Left renal cortex interstitium (tissue), 4 donors: Measurements from ENCODE around the gene SEC24C. TPM values are rescaled to one million over a fixed set of nuclear protein-coding genes. Genes with fewer than 3 reads are reported as not detected.
"Not testable (repeated sequence)": the region's sequence is repeated elsewhere in the genome, so short reads cannot be mapped to it uniquely, and the experiment has no call there.

ENCODE experiments used
- DNase-seq, 4 donors: peaks; one replicate each; pipeline ENCODE4 v3.0.0-alpha.2; 2013; ENCODE audit warnings: low read depth in 4 of 4, low spot score in 2 of 4, missing footprints in 1 of 4
- polyA plus RNA-seq, 4 donors: library from polyadenylated mRNA; unstranded; fragments of 120-200 nt; gene quantifications; one replicate each; pipeline ENCODE4 v1.2.1, GENCODE V29; 2013; ENCODE audit not compliant: insufficient read length in 4 of 4

The SEC24C gene, protein sequence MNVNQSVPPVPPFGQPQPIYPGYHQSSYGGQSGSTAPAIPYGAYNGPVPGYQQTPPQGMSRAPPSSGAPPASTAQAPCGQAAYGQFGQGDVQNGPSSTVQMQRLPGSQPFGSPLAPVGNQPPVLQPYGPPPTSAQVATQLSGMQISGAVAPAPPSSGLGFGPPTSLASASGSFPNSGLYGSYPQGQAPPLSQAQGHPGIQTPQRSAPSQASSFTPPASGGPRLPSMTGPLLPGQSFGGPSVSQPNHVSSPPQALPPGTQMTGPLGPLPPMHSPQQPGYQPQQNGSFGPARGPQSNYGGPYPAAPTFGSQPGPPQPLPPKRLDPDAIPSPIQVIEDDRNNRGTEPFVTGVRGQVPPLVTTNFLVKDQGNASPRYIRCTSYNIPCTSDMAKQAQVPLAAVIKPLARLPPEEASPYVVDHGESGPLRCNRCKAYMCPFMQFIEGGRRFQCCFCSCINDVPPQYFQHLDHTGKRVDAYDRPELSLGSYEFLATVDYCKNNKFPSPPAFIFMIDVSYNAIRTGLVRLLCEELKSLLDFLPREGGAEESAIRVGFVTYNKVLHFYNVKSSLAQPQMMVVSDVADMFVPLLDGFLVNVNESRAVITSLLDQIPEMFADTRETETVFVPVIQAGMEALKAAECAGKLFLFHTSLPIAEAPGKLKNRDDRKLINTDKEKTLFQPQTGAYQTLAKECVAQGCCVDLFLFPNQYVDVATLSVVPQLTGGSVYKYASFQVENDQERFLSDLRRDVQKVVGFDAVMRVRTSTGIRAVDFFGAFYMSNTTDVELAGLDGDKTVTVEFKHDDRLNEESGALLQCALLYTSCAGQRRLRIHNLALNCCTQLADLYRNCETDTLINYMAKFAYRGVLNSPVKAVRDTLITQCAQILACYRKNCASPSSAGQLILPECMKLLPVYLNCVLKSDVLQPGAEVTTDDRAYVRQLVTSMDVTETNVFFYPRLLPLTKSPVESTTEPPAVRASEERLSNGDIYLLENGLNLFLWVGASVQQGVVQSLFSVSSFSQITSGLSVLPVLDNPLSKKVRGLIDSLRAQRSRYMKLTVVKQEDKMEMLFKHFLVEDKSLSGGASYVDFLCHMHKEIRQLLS
- 10 to 100 TPM; 62.9 to 74.1 (median 66.2) TPM for polyA plus RNA-seq

DNA sequence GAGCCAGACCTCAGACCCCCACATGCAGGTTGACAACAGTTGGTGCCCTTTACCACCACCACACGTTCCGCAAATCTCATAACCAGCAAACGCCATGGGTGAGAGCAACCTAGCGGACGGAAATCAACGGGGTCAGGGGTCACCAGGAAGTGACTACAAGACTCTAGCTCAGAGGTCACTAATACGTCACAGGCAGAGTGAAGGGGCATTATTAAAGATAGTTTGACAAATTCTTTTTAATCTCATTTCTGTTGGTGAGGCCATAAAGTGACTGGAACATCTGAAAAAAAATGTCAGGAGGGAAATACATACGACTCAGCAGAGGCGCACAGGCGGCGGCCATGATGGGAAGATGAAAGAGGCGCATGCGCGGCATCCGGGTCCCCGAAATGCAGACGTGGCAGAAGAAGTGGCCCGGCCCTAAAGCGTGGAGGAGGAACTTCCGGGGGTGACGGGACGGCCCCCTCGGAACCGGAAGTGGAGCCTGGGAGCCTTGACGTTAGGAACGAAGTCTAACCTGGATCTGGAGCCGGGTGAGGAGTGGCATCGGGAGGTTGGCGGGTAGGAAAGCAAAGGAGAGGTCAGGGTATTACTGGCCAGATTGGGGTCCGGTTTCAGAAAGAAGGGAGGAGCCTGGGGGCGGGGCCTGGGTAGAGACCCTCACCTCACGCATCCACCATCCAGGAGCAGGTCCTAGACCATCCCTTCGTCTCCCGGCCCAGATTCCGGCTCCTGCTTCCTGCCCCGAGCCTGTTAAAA, at the start of gene SEC24C:
Gene SEC24C, plus strand, starts transcription at position 468 of the 759 bp plus-strand sequence. CDS start 2,461 bp downstream, outside the sequence.
- DNase-seq: peak; percentile 95 to 97 (median 96)

DNA sequence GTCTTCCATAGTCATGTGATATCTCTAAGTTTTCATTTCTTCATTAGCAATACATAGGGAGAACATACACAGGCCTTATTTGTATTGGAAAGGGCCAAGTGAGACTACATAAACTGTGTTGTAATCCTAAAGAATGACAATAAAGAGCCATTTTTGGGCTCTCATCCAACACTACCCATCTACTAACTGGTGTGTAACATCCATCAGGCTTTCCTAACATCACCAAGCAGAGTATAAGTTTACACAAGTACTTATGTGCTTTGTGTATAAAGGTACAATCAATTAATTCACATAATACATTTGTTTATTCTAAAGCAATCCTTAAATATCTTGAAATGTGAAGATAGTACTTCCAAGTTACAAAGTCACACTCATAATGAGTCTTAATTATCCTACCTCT, 48.9 kb upstream of the SEC24C start:
- DNase-seq: not testable (repeated sequence)

DNA sequence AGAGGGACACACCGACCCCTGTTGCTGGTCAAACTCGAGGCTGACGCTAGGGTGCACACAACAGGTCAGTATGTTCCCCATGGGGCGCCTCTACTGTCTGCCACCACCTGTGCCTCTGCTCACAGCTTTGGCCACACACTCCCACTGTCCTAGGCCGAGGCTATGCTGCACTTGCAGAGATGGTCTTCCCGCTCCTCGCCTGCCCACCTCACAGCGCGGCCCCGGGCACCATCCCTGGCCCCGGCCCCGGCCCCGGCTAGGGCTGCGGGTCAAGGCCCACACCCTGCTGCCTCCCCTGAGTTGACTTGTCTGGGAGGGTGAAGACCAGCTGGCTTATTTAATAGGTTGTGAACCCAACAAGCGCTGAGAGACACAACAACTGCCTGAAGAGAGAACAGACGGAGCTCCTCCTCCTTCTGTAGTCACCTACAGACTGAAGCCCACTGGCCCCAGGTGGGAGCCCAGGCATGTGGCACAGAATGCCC, 46.5 kb upstream of the SEC24C start, which contains the start of gene AGAP5:
Gene AGAP5, minus strand, starts transcription at position 435 of the 485 bp plus-strand sequence. Its CDS starts 354 bp downstream, at position 81.
- not testable (repeated sequence) for DNase-seq

DNA sequence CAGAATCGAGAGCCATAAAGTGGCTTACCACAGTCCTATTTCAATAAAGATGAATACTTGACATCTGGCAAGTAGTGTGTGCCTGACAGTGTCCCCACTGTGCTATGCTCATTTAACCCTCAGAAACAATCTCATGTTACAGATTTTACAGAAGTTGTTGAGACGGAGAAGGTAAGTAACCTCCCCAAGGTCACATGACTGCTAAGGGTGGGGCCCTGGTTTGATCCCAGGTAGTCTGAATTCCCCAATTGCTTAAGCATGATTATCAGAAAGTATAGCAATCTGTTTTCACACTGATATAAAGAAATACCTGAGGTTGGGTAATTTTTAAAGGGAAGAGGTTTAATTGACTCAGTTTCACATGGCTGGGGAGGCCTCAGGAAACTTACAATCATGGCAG, 45.4 kb upstream of the SEC24C start:
- DNase-seq: not testable (repeated sequence)

DNA sequence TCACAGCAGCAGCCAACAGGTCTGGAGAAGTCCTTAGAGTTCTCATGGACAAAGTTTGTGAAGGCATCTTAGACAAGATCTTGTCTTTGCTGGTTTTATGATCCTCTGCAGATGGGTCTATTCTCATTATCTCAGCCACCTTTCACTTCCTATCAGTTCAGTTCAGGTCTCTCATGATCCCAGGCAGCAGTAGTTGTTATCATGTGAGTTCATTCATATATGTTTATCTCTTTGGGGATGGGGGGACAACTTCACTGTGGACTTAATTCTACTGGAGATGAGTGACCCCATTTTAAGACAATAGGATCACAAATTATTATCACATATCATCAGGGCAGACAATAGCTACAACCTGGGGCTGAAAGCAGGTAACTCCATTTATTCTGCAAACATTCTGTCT, 40.2 kb upstream of the SEC24C start:
- not testable (repeated sequence) for DNase-seq

DNA sequence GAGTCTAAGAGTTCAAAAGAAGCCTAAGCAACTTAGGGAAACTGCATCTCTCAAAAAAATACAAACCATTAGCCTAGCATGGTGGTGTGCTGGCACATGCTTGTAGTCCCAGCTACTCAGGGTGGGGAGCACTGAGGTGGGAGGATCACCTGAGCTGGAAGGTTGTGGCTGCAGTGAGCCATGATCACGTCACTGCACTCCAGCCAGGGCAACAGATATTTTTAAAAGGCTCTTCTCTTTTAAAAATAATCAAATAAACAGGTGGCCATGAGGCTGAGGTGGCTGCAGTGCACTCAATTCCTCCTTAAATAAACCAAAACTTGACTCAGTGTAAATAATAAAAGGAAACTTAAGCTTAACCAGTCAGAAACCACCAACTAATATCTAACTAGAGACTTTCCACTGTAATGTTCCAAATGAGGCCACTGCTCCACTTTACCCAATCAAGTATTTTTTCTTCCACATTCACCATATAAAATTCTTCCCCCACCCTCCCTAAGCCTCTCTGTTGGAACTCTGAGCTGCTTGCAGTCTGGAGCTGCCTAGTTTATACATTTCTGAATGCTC, 38.6 kb upstream of the SEC24C start:
- DNase-seq: not testable (repeated sequence)

DNA sequence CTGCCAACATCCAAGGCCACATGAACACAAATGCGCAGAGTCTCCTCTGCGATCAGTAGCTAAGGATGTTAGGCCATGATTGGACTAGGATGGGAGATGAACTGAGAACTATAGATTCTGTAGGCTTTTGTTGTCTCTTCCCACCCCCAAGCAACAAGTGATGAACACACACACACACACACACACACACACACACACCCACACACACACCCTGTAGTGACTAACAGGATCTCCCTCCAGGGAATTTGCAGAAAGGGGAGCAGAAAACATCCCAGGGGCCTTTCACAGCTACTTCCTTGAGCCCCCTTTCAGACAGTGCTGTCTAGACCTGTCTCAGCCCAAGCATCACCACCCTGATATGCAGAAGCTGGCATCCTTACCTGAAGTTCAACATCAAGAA, 37.7 kb upstream of the SEC24C start:
- DNase-seq: not testable (repeated sequence)

DNA sequence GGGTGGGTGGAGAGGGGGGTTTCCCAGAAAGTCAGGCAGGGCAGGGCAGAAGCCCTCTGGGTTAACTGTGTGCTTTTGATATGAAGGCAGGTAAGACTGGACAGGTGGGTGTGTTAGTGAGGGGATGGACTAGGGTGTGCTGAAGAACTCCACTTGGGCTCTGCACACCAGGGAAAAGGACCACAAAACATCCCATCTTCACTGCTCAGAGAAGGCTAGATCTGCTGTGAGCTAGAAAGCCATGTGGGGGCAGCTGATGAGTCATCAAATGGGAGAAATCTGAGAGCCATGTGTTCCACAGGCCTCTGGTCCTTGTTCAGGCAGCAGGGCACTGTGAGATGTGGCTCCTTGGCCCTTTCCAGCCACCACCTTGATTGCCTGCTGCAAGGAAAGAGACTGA, 36.5 kb upstream of the SEC24C start:
- not testable (repeated sequence) for DNase-seq

DNA sequence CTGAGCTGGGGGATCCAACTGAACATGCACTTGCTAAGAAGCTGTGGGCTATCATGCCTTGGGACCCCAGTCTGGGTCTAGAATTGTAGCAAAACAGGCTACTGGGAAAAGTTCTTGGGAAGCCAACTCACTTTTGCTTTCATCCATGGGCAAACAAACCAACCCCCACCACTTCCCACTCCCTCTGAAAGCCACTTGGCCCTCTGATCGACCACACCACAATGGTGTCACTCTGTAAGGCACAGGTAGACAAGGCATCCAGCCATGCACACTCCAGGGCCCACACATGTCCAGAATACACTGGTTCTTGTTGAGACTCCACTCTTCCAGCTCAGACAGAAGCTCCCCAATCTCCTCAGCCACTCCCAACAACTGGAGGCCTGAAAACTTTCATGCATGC, 36.0 kb upstream of the SEC24C start:
- DNase-seq: not testable (repeated sequence)

DNA sequence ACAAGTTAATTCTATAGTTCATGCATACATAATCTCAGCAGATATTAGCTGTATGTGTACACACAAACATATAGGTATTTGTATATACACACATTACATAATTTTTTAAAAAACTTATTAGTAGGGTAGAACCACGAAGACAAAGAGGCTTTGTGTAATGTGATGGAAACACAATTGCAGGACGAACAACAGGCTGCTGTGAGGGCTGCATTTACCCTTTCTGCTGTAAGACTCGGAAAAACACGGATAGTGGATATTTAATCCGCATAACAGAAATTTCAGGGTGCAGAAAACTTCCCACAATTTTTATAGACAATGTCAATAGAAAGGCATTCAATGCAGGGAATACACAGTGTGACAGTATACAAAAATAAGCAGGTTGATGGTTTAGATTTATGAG, 32.5 kb upstream of the SEC24C start:
- DNase-seq: not testable (repeated sequence)

DNA sequence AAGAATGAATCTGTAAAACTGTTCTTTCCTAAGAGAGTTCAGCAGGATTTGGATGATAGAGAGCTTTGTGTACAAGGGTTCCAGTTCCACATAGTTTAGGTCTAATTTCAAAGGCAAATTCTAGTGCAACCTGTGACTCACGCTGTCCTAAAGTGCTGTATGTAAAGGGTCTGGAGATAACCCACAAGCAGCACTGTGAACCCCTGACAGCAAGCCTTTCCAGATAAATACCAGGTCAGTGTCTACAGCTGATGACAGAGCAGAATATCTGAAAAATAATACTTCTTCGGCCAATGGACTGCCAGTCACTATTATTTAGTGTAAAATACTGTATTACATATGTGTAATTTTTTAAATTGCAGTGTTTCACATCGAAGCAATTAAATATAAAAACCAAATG, 30.3 kb upstream of the SEC24C start:
- DNase-seq: not testable (repeated sequence)

DNA sequence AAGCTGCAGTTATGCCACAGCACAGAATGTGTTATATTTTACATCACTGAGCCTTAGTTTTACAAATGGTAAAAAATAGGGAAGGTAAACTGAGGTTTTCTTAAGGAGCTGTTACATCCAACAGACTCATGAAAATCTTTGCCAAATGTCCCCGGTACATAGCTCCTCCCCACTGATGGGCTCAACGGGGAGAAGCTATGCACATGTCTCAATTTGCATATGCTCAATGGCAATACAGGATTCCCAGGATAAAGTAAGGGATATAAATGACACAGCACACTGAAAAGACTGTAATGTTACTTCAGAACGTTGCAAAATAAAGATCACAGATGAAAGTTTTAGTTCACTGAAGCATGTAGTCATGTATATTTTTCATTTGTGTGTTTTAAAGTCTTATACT, 29.7 kb upstream of the SEC24C start:
- DNase-seq: not testable (repeated sequence)

DNA sequence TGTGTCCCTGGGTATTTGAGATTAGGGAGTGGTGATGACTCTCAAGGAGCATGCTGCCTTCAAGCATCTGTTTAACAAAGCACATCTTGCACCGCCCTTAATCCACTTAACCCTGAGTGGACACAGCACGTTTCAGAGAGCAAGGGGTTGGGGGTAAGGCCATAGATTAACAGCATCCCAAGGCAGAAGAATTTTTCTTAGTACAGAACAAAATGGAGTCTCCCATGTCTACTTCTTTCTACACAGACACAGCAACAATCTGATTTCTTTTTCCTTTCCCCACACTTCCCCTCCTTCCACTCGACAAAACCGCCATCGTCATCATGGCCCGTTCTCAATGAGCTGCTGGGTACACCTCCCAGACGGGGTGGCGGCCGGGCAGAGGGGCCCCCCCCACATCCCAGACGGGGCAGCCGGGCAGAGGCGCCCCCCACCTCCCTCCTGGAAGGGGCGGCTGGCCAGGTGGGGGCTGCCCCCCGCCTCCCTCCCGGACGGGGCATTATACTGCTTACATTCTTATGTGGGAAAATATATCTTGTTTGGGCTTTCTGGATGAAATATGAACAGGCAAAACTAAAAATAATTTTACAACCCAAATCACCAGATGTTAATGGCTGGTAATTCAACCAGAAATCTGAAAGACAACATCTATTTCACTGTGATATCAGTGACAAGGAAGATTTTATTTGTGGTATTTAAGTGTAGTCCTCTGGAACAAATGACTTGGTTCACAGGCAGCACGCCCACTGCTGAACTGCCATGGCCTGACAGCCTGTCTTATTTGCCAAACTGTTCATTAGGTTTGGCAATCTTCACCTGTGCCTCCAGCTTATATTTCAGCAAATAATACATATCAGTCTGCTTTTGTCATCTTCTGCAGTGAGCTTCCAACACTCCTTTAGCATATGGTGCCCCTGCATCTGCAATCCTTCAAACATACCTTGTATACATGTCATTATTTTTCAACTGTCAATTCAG, 28.7 kb upstream of the SEC24C start:
- not testable (repeated sequence) for DNase-seq

DNA sequence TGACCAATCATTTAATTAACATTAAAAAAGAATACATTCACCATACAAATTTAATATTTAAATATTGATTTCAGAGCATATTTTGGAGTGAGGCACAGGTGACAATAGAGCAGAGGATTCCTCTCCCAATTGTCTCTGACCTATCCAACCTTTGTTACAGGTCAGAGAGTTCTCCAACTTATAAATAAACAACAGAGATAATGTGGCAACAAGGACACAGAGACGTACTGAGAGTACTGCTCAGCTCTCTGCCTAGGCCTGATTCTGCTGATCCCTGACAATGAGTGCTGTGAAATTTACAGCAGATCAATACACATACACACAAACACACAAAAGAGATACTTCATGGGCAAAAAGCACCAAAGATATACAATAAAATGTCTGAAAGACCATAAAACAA, 27.9 kb upstream of the SEC24C start:
- no peak for DNase-seq

DNA sequence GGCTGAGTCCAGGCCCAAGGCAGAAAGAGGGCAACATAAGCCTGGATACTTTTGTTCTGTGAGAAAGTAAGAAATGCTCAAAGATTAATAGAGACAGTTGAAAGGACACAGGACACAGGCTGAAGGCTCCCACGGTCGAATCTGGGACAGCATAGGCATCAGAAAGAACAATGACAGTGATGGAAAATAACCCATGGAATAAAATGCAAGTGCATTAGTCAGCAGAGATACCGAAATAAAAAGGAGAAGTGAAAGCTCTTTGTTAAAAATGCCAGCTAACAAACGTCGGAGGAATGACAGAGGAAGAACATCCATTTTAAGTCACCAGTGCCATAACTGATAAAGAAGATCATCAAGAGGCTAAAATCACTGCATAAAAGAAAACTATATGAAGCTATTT, 26.6 kb upstream of the SEC24C start:
- DNase-seq: no peak

DNA sequence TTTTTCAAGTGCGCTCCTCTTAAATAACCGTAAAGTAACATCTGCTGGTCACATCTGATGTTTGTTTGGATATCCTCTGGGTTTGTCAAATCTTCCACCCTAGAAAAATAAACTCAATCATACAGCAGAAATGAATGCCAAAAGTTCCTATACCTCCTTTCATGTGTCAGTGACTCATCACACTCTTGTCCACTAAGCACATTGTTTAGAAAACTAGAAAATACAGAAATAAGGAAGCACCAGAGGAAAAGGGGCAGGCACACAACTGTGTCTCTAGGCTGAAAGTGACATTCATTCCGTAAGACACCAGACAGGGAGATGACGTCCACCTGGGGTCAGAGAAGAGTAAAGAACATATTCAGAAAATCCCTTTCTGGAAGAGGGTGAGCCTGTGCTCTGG, 23.6 kb upstream of the SEC24C start:
- DNase-seq: not testable (repeated sequence)

DNA sequence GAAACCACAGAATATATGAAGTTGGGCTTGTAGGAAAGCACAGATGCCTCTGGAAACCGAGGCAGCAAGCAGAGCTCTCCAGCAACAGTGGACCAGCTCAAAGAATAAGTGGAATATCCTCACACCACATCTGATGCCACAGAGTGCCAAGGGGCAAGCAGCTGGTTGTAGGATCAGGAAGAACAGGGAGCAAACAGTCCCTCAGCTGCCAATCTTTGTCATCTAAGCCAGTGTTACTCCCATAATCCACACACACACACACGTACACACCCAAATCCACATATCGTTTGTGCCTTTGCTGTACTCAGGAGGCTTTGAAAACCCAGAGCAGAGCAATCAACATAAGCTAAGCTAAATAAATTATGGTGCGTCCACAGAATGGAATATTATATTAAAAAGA, 20.7 kb upstream of the SEC24C start:
- DNase-seq: no peak

DNA sequence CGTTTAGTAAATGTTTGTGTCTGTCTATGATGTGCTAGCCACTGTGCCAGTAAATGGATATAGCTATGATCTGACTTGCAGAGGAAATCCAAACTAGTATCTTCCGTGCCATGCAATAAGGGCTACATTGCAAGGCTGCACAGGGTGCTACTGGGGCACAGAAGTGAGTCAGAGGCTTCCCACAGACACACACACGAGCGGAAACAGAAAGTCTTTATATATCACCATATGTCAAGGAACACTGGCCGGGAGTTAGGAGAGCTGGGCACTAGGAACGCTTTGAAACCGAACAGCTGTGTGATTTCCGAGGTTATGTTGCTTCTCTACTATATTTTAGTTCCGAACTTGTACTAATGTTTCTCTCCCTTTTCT, 14.4 kb upstream of the SEC24C start:
- DNase-seq: not testable (repeated sequence)
